ENCODE results near the gene PHKA1.
"Not testable (repeated sequence)": the region's sequence is repeated elsewhere in the genome, so short reads cannot be mapped to it uniquely, and the experiment has no call there.

Gene PHKA1

DNA sequence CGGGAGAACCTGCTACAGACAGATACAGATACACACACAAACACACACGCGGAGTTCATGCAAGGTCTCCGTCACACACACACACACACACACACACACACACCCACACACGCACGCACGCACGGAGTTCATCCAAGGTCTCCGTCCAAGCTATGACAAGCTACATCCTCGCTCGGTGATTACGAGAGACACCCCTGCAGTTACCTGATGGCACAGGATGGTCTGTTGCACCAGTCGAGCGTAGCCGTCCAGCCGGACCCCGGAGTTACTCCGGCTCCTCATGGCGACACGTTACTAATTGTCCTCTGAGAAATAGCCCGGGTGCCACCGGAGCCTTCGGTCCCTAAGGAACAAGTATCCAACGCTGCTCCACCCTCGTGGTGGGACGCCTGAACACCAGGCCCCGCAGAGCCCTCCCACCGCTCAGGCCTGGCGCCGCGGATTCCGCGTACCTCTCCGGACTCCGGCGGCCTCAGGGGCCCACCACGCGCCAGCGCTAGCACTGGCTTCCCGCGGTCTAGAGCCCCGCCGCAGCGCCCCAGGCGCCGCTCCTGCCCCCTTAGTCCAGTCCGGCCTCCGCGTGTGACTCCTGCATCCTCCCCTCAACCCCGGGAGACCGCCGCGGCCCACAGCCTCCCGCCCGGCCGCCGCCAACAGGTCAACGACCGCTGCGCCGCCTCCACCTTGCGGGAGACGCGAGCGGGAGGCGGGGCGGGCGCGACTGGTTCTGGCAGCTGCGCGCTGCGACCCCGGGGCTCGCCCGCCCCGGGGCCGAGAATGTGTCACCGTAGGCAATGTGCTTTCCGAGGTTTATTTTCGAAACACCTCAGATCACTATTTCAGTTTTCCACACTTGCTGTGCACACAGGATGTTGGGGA is at the start of gene PHKA1:
PHKA1 (minus strand) TSS at position 708 of the 879 bp plus-strand sequence; CDS start at position 282, 426 bp downstream.
- DNase-seq = not testable (repeated sequence)

DNA sequence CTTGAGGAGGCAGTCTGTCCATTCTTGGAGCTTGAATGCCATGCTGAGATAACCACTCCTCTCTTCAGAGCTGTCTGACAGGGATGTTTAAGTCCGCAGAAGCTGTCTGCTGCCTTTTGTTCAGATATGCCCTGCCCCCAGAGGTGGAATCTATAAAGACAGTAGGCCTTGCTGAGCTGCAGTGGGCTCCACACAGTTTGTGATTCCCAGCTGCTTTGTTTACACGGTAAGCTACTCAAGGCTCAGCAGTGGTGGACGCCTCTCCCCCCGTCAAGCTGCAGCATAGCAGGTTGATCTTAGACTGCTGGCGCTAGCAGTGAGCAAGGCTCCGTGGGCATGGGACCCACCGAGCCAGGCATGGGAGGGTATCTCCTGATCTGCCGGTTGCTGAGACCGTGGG is 46.3 kb upstream of the PHKA1 start:
- not testable (repeated sequence) for DNase-seq

DNA sequence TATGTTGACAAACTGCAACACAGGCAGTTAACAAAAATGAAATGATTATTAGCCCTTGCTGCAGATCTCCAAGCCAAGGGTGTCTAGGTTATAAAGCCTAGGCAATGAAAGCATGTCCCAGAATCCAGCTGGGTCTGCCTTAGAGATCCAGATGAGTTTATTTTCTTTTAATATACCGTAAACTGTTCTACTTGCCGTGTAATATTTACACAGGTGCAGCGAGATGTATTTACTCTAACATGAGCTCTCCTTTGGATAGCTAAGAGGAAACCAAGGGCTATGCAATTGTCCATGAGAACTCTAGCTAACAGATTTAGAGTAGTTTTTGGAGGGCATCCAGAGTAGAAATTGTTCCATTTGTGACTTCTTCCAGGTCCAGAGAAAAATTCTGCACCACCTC is 34.4 kb upstream of the PHKA1 start:
- DNase-seq = not testable (repeated sequence)

DNA sequence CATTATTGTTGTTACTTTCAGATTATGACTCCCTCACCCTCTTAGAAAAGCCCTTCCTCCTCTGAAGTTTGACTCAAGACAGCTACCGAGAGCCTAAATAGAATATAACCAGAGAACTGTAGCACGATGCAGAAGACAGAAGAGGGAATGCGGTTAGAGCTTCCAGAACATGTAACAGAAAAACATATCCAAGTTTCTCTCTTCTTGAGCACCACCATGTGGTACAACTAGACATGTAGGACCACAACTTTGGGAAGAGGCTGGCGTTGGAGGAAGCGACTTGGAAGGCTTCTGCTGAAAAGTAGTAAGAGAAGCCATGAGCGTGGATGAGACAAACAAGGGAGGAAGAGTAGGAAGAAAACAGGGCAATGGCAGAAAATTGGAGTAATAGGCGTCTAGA is 31.4 kb upstream of the PHKA1 start:
- not testable (repeated sequence) for DNase-seq

DNA sequence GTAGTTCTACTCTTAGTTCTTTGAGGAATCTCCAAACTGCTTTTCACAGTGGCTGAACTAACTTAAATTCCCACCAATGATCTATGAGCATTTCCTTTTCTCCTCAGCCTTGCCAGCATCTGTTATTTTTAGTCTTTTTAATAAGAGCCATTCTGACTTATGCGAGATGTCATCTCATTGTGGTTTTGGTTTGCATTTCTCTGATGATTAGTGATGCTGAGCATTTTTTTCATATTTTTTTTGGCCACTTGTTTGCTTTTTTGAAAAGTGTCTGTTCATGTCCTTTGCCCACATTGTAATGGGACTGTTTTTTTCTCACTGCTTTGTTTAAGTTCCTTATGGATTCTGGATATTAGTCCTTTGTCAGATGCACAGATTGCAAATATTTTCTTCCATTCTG is 21.5 kb upstream of the PHKA1 start:
- no peak for DNase-seq

DNA sequence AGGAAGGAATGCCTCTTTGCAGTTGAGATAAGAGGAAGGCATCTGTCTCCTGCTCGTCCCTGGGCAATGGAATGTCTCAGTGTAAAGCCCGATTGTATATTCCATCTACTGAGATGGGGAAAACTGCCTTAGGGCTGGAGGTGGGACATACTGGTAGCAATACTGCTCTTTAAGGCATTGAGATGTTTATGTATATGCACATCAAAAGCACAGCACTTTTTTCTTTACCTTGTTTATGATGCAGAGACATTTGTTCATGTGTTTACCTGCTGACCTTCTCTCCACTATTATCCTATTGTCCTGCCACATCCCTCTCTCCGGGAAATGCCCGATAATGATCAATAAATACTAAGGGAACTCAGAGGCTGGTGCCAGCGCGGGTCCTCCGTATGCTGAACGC is 19.5 kb upstream of the PHKA1 start:
- DNase-seq = not testable (repeated sequence)

DNA sequence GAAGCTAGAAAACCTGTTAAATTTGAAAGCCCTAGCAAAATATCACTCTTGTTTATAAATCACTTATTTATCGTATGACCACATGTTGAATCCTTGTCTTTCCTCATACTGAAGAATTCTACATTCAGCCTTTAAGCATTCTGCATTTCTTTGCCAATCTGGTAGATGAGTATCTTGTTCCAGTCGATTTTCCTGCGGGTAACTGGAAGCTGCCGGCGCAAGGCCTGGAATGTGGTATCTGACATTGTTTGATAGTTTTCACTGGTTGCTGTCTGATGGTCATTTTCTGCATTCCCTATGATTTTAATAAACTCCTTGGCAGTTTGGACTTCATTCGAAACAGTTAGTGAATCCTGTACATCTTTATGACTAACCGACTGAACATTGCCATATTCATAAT is 13.7 kb upstream of the PHKA1 start:
- DNase-seq = no peak

DNA sequence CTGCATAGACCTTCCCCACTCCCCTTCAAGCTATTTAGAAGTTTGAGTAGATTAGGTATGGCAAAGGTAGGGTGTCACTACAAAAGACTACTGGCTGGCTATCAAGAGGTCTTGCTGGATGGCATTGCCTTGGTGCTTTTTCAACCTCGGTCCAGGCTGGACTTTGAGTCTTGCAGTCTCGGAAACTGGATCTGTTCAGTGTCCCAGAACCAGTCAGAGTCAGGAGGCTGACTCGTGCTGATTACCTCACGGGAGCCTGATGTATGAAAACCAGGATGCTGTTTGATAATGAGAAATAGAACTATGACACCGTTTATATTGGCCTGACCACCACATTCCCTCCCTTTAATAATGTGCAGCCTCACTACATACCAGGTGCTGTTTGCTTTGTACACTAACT is 2.7 kb upstream of the PHKA1 start:
- no peak for DNase-seq

DNA sequence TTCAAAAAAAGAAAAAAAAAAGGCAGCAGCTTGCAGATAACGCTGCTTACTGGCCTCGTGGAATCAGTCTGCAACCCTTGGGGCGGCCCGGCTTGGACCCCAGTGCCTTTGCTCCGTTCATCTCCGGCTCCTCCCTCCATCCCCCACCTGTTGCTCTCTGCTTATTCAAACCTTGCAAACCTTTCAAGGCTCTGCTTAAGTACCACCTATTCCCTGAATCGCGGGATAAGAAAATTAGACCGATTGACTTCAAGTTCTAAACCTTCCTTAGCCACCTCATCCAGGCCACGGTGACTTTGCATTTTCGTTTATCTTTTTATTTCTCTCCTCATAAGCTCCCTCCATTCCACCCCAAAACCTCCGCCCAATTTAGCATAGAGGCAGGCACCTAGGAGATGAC is 1.4 kb upstream of the PHKA1 start:
- no peak for DNase-seq

DNA sequence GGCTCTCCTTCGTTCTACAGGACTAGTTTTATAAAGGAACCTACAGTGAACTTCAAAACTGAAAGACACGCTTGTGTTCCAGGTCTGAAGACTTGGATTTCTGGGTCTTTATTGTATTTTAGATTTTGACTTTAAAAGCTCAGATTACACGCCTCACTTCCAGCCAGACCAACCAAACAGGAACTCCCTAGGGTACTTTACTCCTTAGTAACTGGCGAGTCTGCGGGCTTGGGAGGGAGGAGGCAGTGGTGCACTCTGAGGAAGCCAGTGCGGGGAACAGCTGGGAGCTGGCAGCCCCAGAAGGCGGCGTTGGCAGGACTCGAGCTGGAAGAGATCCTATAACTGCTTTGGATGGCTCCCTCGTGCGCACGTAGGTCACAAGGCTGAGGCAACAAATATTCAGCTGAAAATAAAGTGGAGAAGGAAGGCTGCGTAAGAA is 391 bp upstream of the PHKA1 start:
- no peak for DNase-seq

DNA sequence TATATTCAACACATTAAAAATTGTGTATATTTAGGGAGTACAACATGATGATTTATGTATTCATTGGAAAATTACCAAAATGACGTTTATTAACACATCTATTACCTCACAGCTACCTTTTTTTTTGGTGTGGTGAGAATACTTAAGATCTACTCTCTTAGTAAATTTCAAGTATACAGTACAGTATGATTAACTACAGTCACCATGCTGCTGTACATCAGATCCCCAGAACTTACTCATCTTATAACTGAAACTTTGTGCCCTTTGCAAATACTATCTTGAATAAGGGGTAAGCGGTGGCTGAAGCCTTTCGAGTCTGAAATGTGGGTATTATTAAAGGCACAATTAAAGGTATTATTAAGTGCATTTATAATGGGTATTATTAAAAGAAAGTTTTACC is 976 bp downstream of the PHKA1 start:
- DNase-seq = no peak

DNA sequence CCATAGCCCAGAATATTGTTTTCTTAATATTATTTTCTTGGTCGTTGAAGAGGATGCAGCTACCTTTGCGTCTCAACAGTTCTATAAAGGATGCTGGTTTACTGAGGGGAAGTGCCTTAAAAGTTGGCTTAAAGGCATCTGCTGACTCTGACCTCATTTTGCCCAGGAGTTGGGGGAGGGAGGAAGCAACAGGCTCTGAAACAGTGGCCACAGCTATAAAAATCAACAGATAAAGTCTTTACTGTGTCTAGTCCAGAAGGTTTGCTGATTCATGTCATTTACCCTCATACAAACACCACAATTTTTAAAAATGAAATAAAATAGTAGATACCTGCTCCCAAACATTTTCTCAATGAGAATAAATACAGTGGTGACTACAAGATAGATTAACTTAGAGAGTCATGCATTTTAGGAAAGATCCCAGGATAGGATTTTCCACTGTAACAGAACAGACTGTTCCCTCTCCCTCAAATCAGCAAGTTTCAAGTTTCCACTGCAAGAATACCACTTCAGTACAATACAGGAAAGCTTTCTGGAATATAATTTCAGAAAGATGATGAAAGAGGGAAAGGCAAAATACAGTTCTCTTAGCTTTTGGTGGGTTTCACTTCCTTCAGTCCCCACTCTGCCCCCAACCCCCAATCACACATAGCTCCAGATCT is 1.9 kb downstream of the PHKA1 start:
- no peak for DNase-seq

DNA sequence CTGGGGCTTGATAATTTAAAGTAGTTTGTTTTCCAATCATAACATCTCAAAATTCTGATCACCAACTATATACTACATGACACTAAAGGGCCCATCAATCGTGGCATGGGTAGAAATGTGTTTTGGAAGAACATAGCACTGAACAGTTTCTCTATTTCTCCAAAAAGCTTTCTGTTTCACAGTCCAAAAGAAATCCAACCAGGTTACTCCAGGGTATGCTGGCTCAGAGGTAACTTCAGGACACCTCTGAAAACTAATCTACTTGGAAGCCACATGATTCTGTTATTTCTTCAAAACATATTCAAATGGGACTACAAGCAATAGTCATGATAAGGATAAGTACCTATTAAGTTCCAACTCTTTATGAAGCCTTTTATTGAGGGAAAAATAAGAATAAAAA is 8.3 kb downstream of the PHKA1 start:
- no peak for DNase-seq

DNA sequence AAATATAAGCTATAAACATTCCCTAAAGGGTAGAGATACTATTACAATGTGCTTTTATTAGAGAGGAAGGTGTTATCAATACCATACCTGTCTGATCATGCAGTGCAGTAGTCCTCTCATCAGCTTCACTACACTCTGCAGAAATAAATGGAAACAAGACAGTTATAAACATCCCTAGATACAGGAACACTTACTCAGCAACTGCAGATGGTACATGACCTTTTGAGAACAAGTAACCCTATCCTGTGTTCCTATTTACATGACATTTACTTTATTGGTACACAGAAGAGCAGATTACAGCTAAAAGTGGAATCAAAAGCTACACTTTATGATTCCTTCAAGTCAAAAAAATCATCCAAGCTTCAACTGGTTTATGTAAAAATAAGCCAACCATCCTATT is 9.0 kb downstream of the PHKA1 start:
- DNase-seq = no peak

DNA sequence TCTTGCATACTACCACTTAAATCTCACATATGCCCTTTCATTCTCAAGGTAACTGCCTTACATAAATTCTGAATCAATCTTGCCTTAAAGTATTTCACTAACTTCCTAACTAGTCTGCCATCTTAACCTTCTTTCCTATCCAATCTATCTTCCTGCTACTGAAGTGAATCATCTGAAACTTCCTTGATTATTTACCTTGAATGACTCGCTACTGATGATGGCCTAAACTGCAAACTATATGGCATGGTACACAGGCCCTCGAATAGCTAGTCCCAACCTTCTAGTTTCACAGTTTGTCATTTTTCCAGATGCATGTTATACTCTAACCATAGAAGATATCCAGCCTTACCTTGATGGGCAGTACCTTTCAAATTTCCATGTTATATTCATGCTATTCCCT is 19.9 kb downstream of the PHKA1 start:
- no peak for DNase-seq

DNA sequence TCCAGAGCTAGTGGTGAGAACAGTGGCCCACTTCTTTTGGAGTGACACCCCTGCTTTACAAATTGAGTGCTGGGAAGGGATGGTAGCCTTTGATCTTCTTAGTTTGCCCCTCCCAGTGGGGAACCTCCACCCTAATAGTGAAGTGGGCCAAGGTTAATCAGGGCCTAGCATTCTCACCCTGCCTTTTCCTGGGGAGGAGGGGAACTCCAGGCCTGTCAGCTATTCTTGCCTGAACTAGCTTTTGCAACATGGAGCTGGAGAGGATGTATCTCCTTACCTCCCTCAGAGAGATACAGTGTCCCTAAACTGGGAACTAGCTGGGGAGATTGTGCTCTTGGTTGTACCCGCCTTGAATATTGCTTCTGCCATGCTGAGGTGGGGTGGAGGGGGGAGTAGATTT is 20.6 kb downstream of the PHKA1 start:
- no peak for DNase-seq

DNA sequence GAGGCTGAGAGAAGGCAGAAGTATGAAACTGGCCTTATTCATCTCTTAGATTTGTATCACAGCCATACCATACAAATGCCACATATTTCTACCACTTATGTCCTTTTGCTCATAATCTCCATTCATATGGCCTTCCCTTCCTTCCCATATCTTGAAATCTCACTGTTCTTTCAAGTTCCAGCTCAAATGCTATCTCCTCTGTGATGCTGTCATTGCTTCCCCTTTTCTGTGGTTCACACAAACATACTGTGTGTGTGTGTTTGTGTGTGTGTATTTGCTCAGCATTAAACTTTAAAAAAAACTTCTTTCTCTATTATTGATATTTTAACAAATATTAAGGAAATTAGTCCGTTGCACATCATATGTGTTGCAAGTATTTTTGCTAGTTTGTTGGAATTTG is 26.7 kb downstream of the PHKA1 start:
- DNase-seq = no peak

DNA sequence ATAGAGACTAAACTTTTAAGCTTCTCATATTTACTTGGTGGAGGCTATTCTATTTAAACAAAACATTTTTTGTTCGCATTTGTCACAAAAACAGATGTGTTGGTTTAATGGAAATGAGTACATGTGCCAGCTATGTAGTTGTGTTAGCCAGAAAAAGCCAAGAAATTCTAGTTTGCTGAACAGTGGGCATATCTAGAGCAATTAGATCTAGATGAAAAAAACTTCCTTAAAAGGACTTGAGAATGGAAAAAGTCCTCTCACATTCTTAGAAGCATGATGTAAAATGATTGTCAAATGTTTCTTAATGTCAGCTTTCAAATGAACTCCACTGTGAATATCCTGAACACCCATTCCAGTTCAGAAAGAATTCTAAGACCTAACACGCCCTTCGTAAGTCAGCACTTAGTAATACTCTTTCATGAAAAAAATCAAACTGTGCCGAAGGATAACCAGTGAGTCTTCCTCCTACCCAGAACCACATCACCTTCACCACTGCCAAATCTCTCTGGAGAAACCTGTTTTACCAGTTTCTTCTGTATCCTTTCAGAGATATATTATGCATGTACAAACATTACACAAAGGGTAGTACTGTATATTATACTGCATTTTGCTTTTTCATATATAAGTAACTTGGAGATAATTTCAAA is 28.2 kb downstream of the PHKA1 start:
- no peak for DNase-seq

DNA sequence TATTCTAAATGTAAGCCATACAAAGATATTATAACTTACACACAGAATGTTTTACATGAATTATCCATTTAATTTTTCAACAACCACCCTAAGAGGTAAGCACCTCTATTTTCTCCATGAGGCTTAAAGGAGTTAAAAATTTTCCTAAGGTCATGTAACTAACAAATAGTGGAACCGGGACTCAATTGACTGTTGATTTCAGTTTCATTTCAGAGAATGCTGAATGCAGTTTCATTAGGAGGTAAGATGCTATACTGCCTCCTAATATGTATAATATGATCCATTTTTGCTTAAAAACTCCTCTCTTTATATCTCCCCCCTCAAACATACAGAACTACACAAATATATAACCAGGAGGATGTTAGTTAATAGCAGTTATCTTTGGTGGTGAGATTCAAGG is 29.1 kb downstream of the PHKA1 start:
- DNase-seq = no peak

DNA sequence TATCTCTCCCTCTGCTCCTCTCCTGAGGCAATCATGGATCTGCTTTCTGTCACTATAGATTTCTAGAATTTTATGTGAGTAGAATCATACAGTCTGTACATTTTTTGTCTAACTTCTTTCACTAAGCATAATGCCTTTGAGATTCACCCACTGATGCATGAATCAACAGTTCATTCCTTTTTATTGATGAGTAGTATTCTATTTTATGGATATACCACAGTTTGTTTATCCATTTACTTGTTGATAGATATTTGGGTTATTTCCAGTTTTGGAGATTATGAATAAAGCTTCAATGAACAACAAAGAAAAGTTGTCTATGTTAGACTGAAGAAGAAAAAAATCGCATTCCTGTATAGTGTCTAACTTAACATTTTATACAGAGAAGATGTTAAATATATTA is 30.5 kb downstream of the PHKA1 start:
- no peak for DNase-seq

DNA sequence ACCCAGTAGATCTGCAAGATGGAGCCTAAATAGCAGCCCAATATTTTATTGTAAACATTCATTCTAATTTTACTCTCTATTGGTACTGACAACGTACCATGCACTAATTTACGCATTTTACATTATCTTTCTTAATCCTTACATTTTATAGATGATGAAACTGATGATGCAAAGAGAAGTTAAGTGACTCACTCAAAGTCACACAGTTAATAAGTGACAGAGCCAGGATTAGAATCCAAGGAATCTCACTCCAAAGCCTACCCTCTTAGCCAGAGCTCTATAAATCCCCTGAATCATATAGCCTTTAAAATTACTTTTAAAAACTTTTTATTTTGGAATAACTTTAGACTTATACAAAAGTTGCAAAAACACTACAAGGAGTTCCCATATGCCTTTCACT is 37.6 kb downstream of the PHKA1 start:
- no peak for DNase-seq

DNA sequence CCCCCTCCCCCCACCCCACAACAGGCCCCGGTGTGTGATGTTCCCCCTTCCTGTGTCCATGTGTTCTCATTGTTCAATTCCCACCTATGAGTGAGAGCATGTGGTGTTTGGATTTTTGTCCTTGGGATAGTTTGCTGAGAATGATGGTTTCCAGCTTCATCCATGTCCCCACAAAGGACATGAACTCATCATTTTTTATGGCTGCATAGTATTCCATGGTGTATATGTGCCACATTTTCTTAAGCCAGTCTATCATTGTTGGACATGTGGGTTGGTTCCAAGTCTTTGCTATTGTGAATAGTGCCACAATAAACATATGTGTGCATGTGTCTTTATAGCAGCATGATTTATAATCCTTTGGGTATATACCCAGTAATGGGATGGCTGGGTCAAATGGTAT is 40.2 kb downstream of the PHKA1 start:
- not testable (repeated sequence) for DNase-seq

DNA sequence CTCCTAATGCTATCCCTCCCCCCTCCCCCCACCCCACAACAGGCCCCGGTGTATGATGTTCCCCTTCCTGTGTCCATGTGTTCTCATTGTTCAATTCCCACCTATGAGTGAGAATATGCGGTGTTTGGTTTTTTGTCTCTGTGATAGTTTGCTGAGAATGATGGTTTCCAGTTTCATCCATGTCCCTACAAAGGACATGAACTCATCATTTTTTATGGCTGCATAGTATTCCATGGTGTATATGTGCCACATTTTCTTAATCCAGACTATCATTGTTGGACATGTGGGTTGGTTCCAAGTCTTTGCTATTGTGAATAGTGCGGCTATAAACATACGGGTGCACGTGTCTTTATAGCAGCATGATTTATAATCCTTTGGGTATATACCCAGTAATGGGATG is 44.6 kb downstream of the PHKA1 start:
- not testable (repeated sequence) for DNase-seq

DNA sequence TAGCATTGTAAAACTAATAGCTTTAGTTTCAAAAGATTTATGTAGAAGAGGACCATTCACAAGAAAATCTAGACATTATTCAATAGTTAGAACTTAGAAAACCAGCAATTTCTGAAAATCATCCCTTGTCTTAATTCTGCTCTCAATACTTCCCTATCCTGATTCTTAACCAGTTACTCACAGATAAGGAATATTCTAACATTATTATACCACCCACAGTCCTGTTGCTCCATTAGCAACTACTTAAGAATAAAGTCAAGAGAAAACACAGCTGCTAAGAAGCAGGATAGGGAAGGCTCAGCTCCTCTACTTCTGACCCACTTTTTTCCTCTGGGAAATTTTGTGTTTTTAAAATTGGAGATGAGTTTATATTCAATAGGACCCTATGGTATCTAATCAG is 47.7 kb downstream of the PHKA1 start:
- DNase-seq = no peak
